Measurements from ENCODE around the gene PRG3.
A peak's percentile ranks its signal among the peaks of the same experiment; 100 is the strongest.

The PRG3 gene

DNA sequence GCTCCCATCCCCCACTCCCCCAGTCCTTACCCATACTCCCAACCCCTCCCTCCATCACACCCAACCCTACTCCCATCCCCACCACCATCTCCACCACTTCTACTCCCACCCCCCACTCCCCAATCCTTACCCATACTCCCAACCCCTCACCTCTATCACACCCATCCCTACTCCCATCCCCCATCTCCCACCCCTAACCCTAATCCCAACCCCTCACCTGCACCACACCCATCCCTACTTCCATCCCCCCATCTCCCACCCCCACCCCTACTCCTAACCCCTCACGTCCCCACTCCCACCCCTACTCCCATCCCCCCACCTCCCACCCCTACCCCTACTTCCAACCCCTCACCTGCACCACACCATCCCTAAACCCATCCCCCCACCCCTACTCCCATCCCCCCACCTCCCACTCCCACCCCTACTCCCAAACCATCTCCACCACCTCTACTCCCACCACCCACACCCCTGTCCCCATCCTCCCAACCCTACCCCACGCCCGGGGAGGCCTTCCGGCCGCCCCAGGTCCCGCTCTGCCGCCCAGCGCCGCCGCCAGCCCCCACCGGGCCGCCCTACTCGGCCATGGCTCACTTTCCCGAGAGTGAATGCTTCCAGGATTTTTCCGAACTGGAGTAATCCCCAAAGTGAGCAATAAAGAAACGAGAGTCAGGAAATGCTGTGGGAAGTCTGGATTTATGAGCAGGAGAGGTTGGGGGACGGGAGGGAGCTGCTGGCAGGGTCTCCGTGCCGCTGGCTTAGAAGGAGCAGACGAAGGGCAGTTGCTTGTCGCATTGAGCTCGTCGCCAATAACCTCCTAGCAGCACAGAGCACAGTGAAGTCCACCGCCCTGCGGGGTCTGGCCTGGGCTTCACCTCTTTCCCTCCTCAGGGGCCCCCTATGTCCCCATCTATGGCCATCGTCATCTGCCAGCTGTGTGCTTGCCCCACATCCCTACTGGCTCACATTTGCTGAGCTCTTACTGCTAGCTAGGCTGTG, 4.6 kb downstream of the PRG3 start:
- DNase-seq (ENCODE audit: insufficient read length, low spot score) (no peak), FAIRE-seq (no peak)
- TF ChIP-seq, protein P1, sequence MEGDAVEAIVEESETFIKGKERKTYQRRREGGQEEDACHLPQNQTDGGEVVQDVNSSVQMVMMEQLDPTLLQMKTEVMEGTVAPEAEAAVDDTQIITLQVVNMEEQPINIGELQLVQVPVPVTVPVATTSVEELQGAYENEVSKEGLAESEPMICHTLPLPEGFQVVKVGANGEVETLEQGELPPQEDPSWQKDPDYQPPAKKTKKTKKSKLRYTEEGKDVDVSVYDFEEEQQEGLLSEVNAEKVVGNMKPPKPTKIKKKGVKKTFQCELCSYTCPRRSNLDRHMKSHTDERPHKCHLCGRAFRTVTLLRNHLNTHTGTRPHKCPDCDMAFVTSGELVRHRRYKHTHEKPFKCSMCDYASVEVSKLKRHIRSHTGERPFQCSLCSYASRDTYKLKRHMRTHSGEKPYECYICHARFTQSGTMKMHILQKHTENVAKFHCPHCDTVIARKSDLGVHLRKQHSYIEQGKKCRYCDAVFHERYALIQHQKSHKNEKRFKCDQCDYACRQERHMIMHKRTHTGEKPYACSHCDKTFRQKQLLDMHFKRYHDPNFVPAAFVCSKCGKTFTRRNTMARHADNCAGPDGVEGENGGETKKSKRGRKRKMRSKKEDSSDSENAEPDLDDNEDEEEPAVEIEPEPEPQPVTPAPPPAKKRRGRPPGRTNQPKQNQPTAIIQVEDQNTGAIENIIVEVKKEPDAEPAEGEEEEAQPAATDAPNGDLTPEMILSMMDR (IDR thresholded peaks at IDR 0.05; ENCODE audit: insufficient read depth, missing control alignments), result no peak

DNA sequence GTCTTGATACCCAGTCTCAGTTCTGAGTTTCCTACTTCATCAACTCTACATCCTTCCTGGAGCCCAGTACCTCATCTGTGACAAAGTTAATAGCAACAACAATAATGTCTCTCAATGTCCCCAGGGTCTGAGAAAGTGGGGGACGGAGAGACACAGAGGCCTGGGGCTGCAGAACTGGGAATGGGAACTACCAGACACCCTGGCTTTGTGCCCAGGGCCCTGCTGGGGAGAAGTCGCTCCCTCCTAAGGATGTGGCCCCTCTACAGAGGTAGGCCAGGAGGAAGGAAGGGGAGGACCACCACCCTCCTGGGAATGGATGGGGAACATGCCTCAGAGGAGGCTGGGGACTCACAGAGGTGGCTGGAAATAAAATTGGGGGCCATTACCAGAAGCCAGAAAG, 5.5 kb downstream of the PRG3 start:
- no peak for DNase-seq (ENCODE audit: insufficient read length, low spot score)
- TF ChIP-seq, protein P1 (IDR thresholded peaks at IDR 0.05; ENCODE audit: insufficient read depth, missing control alignments), result no peak
- FAIRE-seq, result no peak

DNA sequence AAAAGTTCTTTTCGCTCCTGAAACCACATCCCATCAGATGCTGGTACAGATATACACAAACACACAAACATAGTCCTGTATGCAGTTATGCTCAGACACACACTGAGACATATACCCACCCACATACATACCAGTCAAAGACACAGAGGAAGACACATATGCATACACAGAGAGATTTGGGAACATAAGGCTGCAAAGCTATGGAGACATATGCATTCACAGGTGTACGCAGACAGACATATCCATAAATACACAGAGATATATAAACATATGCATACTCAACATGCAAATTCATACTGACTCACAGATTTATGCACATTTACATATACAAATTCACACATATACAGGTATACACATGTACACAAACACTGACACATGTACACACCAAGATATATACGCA, 6.0 kb downstream of the PRG3 start:
- FAIRE-seq (no peak), DNase-seq (ENCODE audit: insufficient read length, low spot score) (no peak)
- TF ChIP-seq, protein P1 (IDR thresholded peaks at IDR 0.05; ENCODE audit: insufficient read depth, missing control alignments), result no peak

DNA sequence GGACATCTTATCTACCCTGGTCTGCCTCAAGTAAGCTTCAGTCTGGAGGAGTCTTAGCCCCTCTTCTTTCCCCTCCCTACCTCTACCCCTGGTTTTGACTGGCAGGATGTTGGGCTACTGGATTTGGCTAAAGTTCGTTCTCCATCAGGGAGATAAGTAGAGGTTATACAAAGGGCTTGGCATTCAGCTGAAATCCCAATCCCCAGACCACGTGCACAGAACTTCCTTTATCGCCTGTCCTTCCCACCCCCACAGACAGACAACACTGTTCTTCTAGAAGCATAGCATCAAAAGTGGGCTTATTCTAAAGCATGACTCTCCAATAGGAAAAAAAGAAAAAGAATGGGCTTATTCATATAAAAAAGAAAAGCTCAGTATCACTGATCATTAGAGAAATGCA, 7.8 kb downstream of the PRG3 start:
- no peak for DNase-seq (ENCODE audit: insufficient read length, low spot score)
- TF ChIP-seq, protein P1 (IDR thresholded peaks at IDR 0.05; ENCODE audit: insufficient read depth, missing control alignments), result no peak

DNA sequence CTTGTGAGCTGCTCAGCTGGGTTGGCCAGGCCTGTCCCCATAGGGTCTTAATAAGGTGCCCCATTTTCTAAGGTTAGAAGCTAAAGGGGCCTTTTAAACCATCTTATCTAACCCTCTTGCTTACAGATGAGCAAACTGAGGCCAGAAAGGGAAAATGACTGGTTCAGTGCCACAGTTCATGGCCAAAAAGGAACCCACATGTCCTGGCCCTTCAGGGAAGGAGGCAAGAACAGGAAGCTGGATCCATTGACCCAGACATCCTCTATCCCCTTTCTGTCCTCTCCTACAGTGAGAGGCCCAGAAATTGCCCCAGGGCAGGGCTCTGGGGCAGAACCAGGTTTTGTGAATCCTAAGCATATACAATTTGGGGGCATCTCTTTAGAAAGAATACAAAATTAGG, 10.0 kb downstream of the PRG3 start:
- FAIRE-seq (no peak), DNase-seq (ENCODE audit: insufficient read length, low spot score) (no peak)
- TF ChIP-seq, protein P1 (IDR thresholded peaks at IDR 0.05; ENCODE audit: insufficient read depth, missing control alignments), result no peak

More for the DNA sequence above, 7.8 kb downstream of the PRG3 start:
- FAIRE-seq, result no peak

DNA sequence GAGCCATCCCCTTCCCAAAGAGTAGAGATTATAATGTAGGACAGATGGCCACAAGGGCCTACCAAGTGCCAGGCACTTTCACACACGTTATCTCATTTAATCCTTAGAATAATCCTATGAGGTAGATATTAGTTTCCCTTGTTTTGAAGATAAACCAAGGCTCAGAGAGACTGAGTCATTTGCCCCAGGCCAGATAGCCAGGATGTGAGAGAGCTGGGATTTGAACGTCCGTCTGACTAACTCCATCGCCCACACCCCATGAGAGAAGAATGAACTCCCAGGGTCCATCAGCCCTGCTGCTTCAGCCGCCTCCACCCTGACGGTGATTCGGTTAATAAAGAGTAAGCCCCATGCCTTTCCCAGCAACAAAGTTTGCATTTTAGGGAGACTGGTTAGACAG, 10.7 kb downstream of the PRG3 start:
- TF ChIP-seq, protein P1 (IDR thresholded peaks at IDR 0.05; ENCODE audit: insufficient read depth, missing control alignments), result no peak
- no peak for FAIRE-seq

DNA sequence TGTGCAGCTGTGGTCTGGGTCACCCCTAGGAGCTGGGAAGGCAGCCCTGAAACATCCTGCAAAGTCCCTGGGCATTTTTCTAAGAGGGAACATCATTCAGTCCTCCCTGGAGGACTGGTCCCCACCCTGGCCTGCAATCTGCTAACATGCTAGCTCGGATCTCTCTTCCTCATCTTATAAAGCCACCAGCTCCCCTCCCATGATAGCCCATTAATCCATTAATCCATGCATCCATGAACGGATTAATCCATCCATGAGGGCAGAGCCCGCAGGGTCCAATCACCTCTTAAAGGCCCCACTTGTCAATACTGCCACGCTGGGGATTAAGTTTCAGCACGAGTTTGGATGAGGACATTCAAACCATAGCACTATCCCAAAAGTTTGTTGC, 12.1 kb downstream of the PRG3 start:
- peak; percentile 70 for FAIRE-seq
- no peak for DNase-seq (ENCODE audit: insufficient read length, low spot score)
- TF ChIP-seq, protein P1 (IDR thresholded peaks at IDR 0.05; ENCODE audit: insufficient read depth, missing control alignments), result no peak

More for the DNA sequence above, 10.7 kb downstream of the PRG3 start:
- no peak for DNase-seq (ENCODE audit: insufficient read length, low spot score)

Measured in D721Med (cell line).